ENCODE data around the gene FOXC2.

FOXC2 gene

DNA sequence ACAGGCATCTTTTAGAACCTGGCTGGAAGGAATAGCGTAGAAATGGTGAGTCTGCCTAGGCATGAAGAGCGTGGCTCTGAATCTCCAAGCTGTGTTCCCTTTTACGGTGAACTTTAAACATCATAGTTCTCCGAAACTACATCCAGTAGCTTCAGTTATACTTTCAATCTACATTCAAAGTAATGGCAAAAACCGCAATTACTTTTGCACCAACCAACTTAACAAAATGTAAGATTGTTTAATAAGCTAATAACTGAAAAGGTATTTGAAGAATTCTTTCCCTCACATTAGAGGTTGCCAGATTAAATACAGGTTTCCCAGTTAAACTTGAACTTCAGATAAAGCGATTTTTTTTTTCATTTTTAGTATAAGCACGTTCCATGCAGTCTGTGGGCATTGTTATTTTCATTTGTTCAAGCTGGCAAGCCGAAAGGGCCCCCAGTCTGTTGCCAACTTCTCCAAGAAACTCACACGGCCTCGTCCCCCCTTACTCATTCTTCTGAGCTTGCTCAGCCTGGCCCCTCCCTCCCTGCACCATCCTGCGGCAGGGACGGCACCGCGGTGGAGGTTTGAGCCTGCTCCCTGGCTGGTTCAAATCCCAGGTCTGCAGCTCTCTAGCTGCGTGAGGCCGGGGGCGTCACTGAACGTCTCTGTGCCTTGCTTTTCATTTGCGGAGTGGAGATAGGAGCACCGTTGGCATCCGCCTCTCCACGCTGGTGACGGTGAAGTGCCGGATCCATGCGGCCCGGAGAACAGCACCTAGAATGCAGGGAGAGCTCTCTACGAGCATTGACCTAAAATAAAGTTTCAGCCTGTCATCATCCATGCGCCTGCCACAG, 8.1 kb upstream of the FOXC2 start:
- no peak for DNase-seq

DNA sequence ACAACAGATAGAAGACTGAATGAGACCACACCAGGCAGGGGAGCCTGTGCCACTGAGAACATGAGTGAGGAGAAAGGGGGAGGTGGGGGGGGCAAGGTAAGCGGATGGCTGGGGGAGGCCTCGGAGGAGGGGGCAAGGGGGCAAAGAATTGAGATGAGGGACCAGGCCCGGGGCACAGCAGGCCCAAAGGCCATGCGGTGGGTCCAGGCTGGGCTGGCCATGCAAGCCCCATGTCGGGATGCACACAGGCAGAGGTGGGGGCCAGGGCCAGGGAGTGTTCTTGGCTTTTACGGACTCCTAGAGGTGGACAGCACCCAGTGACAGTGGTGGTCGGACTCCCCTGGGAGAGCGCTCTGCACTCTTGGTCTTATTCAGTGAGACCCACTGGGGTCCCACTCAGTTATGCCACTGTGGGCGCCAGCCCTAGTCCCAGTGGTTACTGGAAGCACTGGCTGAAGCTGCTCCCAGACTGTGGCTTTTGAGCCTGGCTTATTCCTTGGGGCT, 6.8 kb upstream of the FOXC2 start:
- no peak for DNase-seq

DNA sequence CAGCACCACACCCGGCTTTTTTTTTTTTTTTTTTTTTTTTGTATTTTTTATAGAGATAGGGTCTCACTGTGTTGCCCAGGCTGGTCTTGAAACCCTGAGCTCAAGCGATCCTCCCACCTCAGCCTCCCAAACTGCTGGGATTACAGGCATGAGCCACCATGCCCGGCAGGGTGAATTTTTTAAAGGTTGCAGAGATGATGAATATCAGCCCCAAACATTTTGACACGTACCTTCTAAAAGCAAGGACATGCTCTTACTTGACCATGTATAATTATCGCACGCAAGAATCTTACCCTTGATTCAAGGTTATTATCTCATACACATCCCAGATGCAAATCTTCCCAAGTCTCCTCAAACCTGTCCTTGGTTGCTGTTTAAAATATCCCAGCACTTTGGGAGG, 4.3 kb upstream of the FOXC2 start:
- no peak for DNase-seq

DNA sequence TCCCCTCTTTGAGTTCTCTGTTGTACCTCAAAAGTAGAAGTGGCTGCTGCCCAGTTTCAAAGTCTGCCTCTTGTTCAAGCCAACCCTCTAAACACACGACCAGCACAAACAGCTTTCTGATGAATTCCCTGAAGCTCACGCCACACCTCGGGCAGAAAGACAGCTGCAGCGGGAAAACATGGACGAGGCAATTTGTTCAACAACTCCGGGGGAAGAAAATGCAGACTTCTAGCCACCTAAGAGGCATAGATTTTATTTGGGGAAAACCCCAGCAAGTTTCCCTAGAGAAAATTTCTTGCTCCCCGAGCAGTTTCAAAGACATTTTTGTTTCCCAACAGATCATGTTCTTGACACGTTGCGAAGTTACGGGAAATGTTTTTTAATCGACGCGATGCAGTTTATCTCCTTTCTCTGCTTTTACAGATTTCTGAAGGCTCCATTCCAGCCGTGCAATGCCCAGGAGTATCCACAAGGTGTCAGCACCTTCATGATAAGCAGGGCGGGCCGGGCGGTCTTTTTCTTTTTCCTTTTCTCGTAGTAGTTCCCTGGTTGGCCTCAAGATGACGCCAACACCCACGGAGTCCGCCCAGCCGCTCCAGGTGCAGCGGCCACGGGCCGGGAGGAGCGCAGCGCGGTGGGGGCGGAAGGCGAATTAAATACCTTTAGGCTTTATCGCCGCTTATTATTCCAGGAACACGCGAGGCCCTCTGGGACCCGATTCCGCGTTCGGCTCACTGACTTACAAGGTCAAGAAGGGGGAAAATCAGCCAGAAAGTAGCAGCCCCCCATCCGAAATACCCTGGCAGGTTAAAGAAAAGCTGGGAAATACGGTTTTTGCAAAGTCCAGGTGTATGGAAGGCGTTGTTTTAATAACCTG, 2.9 kb upstream of the FOXC2 start:
- DNase-seq: peak; percentile 51 to 76

GRCh38 chr16:86565181-86565631, 1.4 kb upstream of the FOXC2 start:
- no peak for DNase-seq

DNA sequence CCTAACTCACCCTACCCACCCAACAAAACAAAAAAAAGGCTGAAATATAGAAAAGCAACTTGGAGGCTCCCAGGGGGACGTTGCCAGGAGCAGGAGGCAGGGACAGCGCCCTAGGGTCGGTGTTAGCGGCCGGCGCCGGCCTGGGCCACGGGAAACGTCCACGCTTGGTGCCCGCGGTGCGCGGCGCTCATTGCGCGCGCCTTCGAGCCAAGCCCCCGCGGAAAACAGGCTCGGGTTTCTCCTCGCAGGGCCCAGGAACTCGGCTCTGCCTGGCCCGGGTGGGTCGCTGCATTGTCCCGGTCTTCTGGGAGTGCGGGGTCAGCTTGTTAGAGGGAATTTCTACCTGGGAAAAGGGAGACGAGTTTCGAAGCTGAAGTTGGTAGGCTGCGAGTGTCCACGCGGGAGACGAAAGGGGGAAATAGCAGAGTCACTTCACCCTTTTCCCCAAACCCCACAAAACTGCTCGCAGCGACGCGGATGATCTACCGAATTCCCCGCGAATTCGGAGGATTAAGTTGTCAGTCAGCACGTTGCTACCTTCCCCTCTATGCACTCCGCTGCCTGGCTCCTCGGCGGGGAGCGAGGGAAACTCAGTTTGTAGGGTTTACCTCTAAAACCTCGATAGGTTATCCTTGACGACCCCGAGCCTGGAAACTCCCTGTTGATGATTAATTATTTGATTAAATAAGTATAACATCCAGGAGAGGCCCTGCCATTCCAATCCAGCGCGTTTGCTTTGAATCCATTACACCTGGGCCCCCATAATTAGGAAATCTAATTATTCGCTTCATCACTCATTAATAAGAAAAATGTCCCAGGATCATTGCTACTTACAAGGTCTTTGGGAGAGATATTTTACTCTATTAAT, 751 bp upstream of the FOXC2 start:
- DNase-seq: no peak

DNA sequence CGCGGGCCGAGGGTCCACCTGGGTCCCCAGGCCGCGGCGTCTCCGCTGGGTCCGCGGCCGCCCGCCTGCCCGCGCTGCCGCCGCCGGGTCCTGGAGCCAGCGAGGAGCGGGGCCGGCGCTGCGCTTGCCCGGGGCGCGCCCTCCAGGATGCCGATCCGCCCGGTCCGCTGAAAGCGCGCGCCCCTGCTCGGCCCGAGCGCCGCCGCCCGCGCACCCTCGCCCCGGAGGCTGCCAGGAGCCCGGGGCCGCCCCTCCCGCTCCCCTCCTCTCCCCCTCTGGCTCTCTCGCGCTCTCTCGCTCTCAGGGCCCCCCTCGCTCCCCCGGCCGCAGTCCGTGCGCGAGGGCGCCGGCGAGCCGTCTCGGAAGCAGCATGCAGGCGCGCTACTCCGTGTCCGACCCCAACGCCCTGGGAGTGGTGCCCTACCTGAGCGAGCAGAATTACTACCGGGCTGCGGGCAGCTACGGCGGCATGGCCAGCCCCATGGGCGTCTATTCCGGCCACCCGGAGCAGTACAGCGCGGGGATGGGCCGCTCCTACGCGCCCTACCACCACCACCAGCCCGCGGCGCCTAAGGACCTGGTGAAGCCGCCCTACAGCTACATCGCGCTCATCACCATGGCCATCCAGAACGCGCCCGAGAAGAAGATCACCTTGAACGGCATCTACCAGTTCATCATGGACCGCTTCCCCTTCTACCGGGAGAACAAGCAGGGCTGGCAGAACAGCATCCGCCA, 504 bp downstream of the FOXC2 start:
- no peak for DNase-seq

- DNase-seq: no peak
Measured at GRCh38 chr16:86567701-86568581, 1.3 kb downstream of the FOXC2 start.

GRCh38 chr16:86568677-86569623, 2.3 kb downstream of the FOXC2 start:
- DNase-seq: no peak

DNA sequence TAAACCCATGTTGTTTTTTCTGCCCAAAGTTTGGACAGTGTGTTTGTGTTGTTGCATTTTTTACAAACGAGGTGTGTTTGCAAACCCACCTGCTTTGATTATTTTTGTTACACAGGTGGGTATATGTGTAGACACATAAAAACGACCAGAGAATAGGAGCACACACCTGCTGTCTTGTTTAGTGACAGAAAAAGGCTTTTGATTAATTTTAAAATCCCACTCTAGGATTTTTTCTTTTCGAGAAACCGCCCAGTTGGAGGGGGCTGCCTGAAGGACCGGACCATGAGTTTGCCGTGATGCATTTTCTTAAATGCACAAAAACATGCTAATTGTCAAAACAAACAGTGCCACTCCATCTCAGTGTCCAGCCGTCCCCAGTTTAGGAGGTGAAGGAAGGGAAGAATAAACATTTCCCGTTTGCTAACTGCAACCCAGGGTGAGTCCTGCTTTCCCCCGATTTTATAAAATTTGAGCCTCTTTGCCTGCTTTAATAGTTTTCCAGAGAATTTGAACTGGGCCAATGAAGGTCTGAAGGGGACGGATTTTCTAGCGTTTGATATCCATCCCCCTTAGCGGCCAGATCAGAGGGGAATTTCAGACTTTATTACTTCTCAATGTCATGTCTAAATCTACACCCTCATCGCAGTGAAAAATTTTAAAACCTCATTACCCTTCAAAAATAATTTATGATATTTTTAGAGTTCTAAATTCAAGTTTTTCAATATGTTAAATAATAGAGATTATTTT, 3.2 kb downstream of the FOXC2 start:
- DNase-seq: no peak

- DNase-seq: no peak
Measured at GRCh38 chr16:86570558-86571529, 4.2 kb downstream of the FOXC2 start.

DNA sequence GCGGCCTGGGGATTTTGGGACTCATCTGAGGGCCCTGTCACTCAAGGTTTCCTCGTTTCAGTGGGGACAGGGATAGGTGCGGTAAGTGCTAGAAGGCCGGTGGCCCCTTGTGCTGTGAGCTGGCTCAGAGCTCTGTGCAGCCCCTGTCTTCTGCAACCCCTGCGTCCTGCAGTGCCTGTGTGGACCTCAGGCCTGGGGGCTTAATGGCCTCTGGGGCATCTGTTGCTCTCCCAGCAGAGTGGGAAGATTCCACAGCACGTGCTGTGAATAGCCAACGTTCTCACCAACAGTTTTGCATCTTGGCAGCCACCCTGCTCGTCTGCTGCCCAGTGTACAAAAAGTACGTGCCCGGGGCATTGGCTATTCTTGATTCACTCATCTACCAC, 4.9 kb downstream of the FOXC2 start:
- DNase-seq: no peak

- DNase-seq: no peak
Measured at GRCh38 chr16:86572041-86572521, 5.5 kb downstream of the FOXC2 start.

GRCh38 chr16:86572606-86573005, 6.0 kb downstream of the FOXC2 start:
- DNase-seq: no peak

DNA sequence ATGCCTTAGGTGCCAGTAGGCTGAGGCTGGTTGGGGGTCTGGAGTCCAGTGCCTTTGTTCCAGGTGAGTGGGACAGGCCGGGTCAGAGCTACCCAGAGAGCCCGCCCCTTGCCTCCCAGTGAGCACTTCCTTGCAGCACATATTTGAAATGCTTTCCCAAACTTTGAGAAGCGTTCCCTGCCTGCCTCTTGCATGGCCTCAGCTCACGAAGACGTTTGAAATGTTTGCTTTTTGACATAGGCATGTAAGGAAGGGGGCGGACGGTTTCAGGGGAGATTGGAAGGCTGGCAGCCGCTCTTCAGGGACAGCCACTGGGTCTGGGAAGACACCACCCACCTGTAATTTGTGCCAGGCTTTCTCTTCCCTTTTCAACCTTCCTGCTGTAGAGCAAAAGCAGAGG, 6.6 kb downstream of the FOXC2 start:
- no peak for DNase-seq

- DNase-seq: no peak
Measured at GRCh38 chr16:86573646-86574508, 7.2 kb downstream of the FOXC2 start.

DNA sequence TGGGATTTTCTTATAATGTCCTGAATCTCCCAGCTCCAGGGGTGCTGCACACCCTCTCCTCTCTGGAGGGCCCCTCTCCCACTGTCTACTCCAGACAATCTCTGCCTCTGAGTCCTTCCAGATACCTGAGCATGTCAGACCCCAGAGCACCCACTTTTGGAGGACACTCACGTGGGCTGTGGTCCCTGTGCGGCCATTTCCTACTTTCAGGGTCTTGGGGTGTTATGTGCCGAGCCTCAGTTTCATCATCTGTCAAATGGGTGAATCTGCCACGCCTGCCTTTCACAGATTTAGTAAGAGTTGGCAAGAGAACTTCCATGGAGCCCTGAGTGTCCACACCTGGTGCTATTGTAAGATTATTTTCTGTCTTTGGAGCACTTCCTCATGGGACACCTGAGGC, 8.0 kb downstream of the FOXC2 start:
- DNase-seq: no peak

All from NCI-H446 (cell line).